PC-9 (cell line): Measurements from ENCODE around the gene NEURL3.

Experiments used
- CTCF ChIP-seq: fragments of 200-600 bp; sonication (generic); conservative IDR thresholded peaks from 2 replicates; pipeline ENCODE4 v1.6.1; 2017; ENCODE audit warnings: mixed run types, antibody characterized with exemption, mild to moderate bottlenecking, moderate library complexity
- EZH2 ChIP-seq: fragments of 200-600 bp; sonication (generic); IDR thresholded peaks from 2 replicates; pipeline ENCODE4 v1.8.0; 2017; ENCODE audit warnings: antibody characterized with exemption, low read depth

GRCh38 chr2:96517079-96517478, 11.9 kb upstream of the NEURL3 start:
- no peak for TF ChIP-seq EZH2
- TF ChIP-seq CTCF, result no peak
